GM13976 (cell line): ENCODE data around the gene CYTH1.

Experiments used
- DNase-seq: peaks from one replicate; pipeline ENCODE4 v3.0.0; 2012; ENCODE audit warnings: low spot score
- CTCF ChIP-seq: IDR thresholded peaks from 2 replicates; pipeline ENCODE4 v1.5.1; 2012; ENCODE audit warnings: borderline replicate concordance, mild to moderate bottlenecking; ENCODE audit not compliant: insufficient read depth; ENCODE audit errors: extremely low read depth, missing control alignments, control extremely low read depth
- in situ Hi-C: fragments of 300-500 bp; cut with MboI; formaldehyde crosslinking; loops from one replicate; pipeline ENCODE4 v1.12.0; 2022; ENCODE audit warnings: low sequenced_read_pairs, mixed read lengths, inconsistent platforms; ENCODE audit not compliant: unreplicated experiment

CYTH1 gene

GRCh38 chr17:78705071-78705470, 77.0 kb downstream of the CYTH1 start:
- in situ Hi-C loops, result no loop called here
- TF ChIP-seq CTCF, result no peak

DNA sequence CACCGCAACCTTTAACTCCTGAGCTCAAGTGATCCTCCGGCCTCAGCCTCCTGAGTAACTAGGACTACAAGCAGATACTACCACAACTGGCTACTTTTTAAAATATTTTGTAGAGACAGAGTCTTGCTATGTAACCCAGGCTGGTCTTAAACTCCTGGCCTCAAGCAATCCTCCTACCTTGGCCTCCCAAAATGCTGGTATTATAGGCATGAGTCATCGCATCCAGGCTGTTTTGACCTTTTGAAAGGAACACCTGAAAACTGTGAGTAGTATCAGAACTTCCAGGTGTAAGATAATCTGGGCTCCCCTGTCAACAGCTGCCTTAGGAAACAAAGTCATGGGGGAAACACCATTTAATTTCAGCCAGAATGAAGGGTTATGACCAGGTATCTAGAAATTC, 77.5 kb downstream of the CYTH1 start:
- no peak for DNase-seq
- TF ChIP-seq CTCF, result no peak
- in situ Hi-C loops, result no loop called here

More at GRCh38 chr17:78705071-78705470, 77.0 kb downstream of the CYTH1 start:
- no peak for DNase-seq

DNA sequence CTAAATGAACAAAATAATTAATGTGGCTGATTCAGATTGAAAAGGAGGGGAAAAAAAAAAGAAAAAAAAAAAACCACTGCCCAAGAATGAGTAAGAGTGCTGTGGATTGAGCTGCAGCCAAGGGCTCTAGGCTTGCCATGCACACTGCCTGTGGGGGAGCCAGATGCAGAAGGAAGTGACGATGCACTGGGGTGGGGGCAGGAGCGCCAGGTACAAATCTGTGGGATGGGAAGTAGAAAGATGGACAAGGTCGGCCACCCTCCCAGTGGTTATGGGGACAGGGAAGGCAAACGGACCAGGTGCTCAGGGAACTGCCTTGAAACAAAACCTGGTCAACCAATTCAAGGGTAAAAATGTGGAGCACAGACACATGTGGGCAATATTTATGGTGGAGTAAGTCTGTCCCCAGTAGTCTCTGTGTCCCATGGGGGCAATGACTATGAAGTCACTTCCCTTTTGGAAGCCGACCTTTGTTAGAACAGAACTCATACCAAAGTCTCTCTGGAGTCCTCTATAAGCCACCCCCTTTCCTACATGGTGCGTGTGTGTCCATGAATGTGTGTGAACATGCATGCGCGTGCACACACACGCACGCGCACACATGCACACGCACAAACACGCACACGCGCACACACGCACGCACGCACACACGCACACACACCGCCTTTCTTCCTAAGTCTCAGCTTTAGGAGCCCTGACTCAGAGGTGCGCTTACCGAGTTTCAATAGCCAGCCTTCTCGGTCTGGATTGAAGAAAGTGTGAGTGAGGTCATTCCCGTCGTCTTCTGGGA, 84.3 kb downstream of the CYTH1 start:
- no peak for DNase-seq

DNA sequence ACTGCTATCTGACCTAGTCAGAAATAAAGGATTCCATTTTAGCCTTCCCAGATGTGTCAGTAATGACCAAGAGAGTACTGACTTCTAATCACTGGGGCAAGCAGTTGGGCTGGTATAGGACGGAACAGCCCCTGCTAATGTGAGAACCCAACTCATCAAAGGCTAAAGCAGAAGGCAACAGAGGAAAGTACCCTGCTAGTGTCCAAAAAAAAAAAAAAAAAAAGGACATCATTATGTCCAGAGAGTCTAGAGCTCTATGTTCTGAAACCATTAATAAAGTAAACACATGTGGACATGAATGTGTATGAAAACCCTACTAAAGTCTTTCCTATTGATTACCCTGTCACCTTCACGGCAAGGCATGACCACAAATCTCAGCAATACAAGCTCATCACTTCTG, 85.0 kb downstream of the CYTH1 start:
- in situ Hi-C loops, result no loop called here
- no peak for TF ChIP-seq CTCF
- no peak for DNase-seq

More for the DNA sequence above, 84.3 kb downstream of the CYTH1 start:
- in situ Hi-C loops, result no loop called here
- TF ChIP-seq CTCF, result no peak

DNA sequence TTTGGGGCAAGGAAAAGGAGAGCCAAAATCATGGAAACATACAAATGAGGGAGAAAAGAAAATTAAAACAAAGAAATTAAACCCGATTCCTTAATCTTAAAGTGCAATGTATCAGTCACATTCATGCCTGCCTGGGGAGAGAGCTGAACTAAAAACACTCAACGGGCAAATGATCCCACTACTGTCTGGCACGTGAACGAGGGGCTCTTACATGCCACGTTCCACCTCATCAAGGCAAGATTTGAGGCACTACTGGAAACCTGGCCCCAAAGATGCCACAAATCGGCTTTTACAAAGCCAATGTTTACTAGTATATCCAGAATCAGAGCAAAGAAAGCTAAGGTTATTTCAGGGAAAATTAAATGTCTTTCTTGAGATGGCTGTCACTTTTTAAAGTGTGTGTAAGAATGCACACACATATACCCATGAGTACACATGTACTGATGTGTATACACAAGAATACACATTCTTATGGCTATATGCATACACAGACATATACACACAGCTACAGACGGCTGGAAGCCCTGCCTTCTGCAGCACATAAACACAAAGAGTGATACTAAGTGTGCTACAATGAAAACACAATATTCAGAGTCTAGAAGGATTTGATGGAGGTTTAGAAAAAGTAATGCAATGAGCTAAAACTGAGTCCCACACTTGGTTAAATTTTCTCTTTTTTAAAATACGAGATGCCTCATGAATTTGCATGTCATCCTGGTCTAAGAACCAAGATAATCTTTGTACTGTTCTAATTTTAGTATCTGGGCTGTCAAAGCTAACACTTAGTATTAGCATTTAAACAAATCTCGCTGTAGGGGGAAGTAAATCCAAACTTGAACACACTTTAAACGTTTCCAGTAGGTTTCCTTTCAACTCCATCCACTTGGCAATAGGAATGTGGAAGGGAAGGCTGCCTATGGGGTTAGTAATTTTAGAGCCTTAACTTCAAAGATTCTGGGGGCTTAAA, 85.8 kb downstream of the CYTH1 start:
- in situ Hi-C loops, result no loop called here
- no peak for TF ChIP-seq CTCF
- DNase-seq, result no peak

- no peak for TF ChIP-seq CTCF
- no peak for DNase-seq
- in situ Hi-C loops, result no loop called here
These were observed 87.1 kb downstream of the CYTH1 start for GRCh38 chr17:78694805-78695531.
